GM19238 (cell line): ENCODE measurements around the gene FMNL2.

ENCODE experiments used
- DNase-seq: peaks from one replicate; pipeline ENCODE4 v3.0.0; 2011; ENCODE audit warnings: low spot score; ENCODE audit not compliant: insufficient read length

FMNL2 gene

GRCh38 chr2:152402780-152403759, 68.1 kb downstream of the FMNL2 start:
- DNase-seq = no peak

GRCh38 chr2:152405206-152406118, 70.5 kb downstream of the FMNL2 start:
- no peak for DNase-seq

GRCh38 chr2:152406119-152406835, 71.3 kb downstream of the FMNL2 start:
- DNase-seq = no peak

GRCh38 chr2:152406836-152407161, 71.8 kb downstream of the FMNL2 start:
- DNase-seq = no peak

- no peak for DNase-seq
These were observed 72.3 kb downstream of the FMNL2 start for GRCh38 chr2:152407204-152407721.

GRCh38 chr2:152407806-152408205, 72.8 kb downstream of the FMNL2 start:
- no peak for DNase-seq

- no peak for DNase-seq
These were observed 73.3 kb downstream of the FMNL2 start for GRCh38 chr2:152408254-152408653.

- DNase-seq = no peak
These were observed 74.6 kb downstream of the FMNL2 start for GRCh38 chr2:152409386-152410164.

GRCh38 chr2:152410165-152410597, 75.2 kb downstream of the FMNL2 start:
- no peak for DNase-seq

GRCh38 chr2:152411154-152411553, 76.2 kb downstream of the FMNL2 start:
- DNase-seq = no peak

GRCh38 chr2:152413228-152414030, 78.5 kb downstream of the FMNL2 start:
- no peak for DNase-seq

- DNase-seq = no peak
These were observed 80.3 kb downstream of the FMNL2 start for GRCh38 chr2:152415231-152415642.

GRCh38 chr2:152415796-152416195, 80.8 kb downstream of the FMNL2 start:
- DNase-seq = no peak

- DNase-seq = no peak
These were observed 83.7 kb downstream of the FMNL2 start for GRCh38 chr2:152418688-152419087.

GRCh38 chr2:152419944-152420343, 85.0 kb downstream of the FMNL2 start:
- no peak for DNase-seq

- no peak for DNase-seq
These were observed 85.4 kb downstream of the FMNL2 start for GRCh38 chr2:152420363-152420762.

- no peak for DNase-seq
These were observed 86.0 kb downstream of the FMNL2 start for GRCh38 chr2:152420936-152421335.

- DNase-seq = no peak
These were observed 86.8 kb downstream of the FMNL2 start for GRCh38 chr2:152421521-152422370.

- no peak for DNase-seq
These were observed 88.7 kb downstream of the FMNL2 start for GRCh38 chr2:152423684-152424083.
